ENCODE results near the gene CCDC97.
A peak's percentile ranks its signal among the peaks of the same experiment; 100 is the strongest.
"Not testable (repeated sequence)": the region's sequence is repeated elsewhere in the genome, so short reads cannot be mapped to it uniquely, and the experiment has no call there.

CCDC97 gene

GRCh38 chr19:41339936-41340335 lies 30.0 kb downstream of the CCDC97 start:
- DNase-seq (ENCODE audit: low read depth), result no peak

- DNase-seq (ENCODE audit: low read depth), result no peak
Measured at GRCh38 chr19:41341669-41342490, 31.9 kb downstream of the CCDC97 start.

GRCh38 chr19:41344162-41344561 lies 34.2 kb downstream of the CCDC97 start:
- DNase-seq (ENCODE audit: low read depth), result no peak

GRCh38 chr19:41346916-41347315 lies 36.9 kb downstream of the CCDC97 start:
- not testable (repeated sequence) for DNase-seq (ENCODE audit: low read depth)

GRCh38 chr19:41350735-41351338 lies 40.9 kb downstream of the CCDC97 start:
- no peak for DNase-seq (ENCODE audit: low read depth)

GRCh38 chr19:41351339-41352245 lies 41.6 kb downstream of the CCDC97 start:
- peak; percentile 85 for DNase-seq (ENCODE audit: low read depth)

GRCh38 chr19:41352279-41352608 lies 42.3 kb downstream of the CCDC97 start:
- DNase-seq (ENCODE audit: low read depth), result no peak

- DNase-seq (ENCODE audit: low read depth), result peak; percentile 68
Measured at GRCh38 chr19:41352609-41353465, 42.9 kb downstream of the CCDC97 start.

GRCh38 chr19:41353466-41354342 lies 43.7 kb downstream of the CCDC97 start, which contains the start of gene TGFB1:
TGFB1 (minus strand) TSS chr19:41353922; CDS start chr19:41353044, 878 bp downstream.
- peak; percentile 96 for DNase-seq (ENCODE audit: low read depth)

GRCh38 chr19:41354343-41354953 lies 44.5 kb downstream of the CCDC97 start:
- DNase-seq (ENCODE audit: low read depth), result no peak

- no peak for DNase-seq (ENCODE audit: low read depth)
Measured at GRCh38 chr19:41355035-41355434, 45.1 kb downstream of the CCDC97 start.

- DNase-seq (ENCODE audit: low read depth), result no peak
Measured at GRCh38 chr19:41355802-41356201, 45.8 kb downstream of the CCDC97 start.

- DNase-seq (ENCODE audit: low read depth), result no peak
Measured at GRCh38 chr19:41356984-41357739, 47.2 kb downstream of the CCDC97 start.

- no peak for DNase-seq (ENCODE audit: low read depth)
Measured at GRCh38 chr19:41357746-41358145, 47.8 kb downstream of the CCDC97 start.

GRCh38 chr19:41359741-41360140 lies 49.8 kb downstream of the CCDC97 start:
- DNase-seq (ENCODE audit: low read depth), result no peak

- DNase-seq (ENCODE audit: low read depth), result no peak
Measured at GRCh38 chr19:41362143-41362847, 52.3 kb downstream of the CCDC97 start.

- DNase-seq (ENCODE audit: low read depth), result no peak
Measured at GRCh38 chr19:41363371-41363752, 53.4 kb downstream of the CCDC97 start.

GRCh38 chr19:41363753-41364523 lies 54.0 kb downstream of the CCDC97 start, which contains the start of gene B9D2:
B9D2 (minus strand) TSS chr19:41364149; CDS start chr19:41363519, 630 bp downstream.
- DNase-seq (ENCODE audit: low read depth), result peak; percentile 93

All from stimulated activated CD8-positive, alpha-beta memory T cell treated with anti-CD3 and anti-CD28 coated beads, Interleukin-12 subunit alpha, Interleukin-12 subunit beta, amount 100 ng/mL, for 4 hours (primary cell).